ENCODE results near the gene RNF166. TPM values are rescaled to one million over a fixed set of nuclear protein-coding genes. Genes with fewer than 3 reads are reported as not detected.
A peak's percentile ranks its signal among the peaks of the same experiment; 100 is the strongest.

Gene RNF166
- total RNA-seq, 3 donors from 2014 or later (not counting 1 experiment from before 2014, with no cell fraction given), result 459 to 712 (median 501) TPM

DNA sequence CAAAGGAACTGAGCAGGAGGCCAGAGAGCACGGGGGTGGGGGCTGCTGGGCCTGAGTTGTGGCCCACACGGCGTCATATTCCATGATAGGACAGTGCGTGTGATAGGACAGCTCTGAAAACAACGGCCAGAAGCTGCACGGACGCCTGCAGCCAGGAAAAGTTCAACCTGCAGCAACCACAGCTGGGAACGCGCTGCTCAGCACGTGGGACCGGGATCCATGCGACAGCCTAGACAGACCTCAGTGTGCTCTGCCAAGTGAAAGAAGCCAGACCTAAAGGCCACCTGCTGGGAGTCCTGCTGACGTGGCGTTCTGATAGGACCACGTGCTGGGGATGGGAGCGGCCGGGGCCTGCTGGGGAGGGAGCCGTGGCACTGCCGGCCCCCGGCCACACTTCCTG lies 21.7 kb upstream of the RNF166 start:
- Mint-ChIP-seq H3K4me1 (peaks cover 0 to 5% of the 10 kb centered on the region in 2 donors), H3K27me3 (ENCODE audit: low read depth in 2 of 2) (no peaks in the 10 kb centered on the region), H3K36me3 (no peaks in the 10 kb centered on the region), H3K9me3 (no peaks in the 10 kb centered on the region), H3K4me3 (no peak overlapping the region), H3K27ac (no peak overlapping the region)
- TF ChIP-seq, protein P1, sequence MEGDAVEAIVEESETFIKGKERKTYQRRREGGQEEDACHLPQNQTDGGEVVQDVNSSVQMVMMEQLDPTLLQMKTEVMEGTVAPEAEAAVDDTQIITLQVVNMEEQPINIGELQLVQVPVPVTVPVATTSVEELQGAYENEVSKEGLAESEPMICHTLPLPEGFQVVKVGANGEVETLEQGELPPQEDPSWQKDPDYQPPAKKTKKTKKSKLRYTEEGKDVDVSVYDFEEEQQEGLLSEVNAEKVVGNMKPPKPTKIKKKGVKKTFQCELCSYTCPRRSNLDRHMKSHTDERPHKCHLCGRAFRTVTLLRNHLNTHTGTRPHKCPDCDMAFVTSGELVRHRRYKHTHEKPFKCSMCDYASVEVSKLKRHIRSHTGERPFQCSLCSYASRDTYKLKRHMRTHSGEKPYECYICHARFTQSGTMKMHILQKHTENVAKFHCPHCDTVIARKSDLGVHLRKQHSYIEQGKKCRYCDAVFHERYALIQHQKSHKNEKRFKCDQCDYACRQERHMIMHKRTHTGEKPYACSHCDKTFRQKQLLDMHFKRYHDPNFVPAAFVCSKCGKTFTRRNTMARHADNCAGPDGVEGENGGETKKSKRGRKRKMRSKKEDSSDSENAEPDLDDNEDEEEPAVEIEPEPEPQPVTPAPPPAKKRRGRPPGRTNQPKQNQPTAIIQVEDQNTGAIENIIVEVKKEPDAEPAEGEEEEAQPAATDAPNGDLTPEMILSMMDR (IDR thresholded peaks at IDR 0.05), result no peak
- Histone ChIP-seq H3K36me3 (ENCODE audit: control insufficient read depth, insufficient read depth, low read length) (peaks cover 65% of the 10 kb centered on the region), H3K4me1 (ENCODE audit: control insufficient read depth, insufficient read depth, low read length) (no peaks in the 10 kb centered on the region), H3K4me3 (ENCODE audit: low read length) (no peak overlapping the region), H3K27me3 (ENCODE audit: control insufficient read depth, insufficient read depth, low read length) (no peaks in the 10 kb centered on the region), H3K27ac (ENCODE audit: low read length) (no peak overlapping the region), H3K9me3 (ENCODE audit: control insufficient read depth, insufficient read depth, low read length) (no peaks in the 10 kb centered on the region)
- intact Hi-C loops (cut with micrococcal nuclease), result no loop called here
- DNase-seq (no peak), ATAC-seq (no peak)
- 95% methylated on average over 20 of the region's 20 CpGs for WGBS (ENCODE audit: insufficient coverage)

DNA sequence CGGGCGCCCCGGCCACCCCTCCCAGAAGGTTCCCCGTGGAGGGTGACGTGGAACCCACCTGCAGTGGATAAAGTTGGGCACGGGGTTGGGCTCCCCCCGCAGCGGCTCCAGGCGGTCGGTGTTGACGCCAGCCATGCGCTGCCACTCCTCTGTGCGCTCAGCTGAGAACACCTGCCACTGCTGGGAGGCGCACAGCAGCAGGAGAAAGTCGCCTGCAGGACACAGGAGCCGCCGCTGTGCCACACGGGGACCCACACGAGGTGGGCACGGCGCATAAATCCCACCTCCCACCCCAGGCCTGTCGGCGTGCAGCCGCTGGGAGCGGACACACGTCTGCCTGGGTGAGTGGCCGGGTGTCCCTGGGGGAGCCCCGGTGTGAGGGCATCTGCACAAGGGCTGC lies 20.8 kb upstream of the RNF166 start:
- no peak overlapping the region for H3K27ac Mint-ChIP-seq
- no peaks in the 10 kb centered on the region for H3K9me3 Mint-ChIP-seq
- H3K4me1 Mint-ChIP-seq, result peaks cover 0 to 5% of the 10 kb centered on the region in 2 donors
- Histone ChIP-seq H3K27ac (ENCODE audit: low read length) (no peak overlapping the region), H3K27me3 (ENCODE audit: control insufficient read depth, insufficient read depth, low read length) (no peaks in the 10 kb centered on the region), H3K36me3 (ENCODE audit: control insufficient read depth, insufficient read depth, low read length) (peaks cover 69% of the 10 kb centered on the region), H3K9me3 (ENCODE audit: control insufficient read depth, insufficient read depth, low read length) (no peaks in the 10 kb centered on the region), H3K4me3 (ENCODE audit: low read length) (no peak overlapping the region), H3K4me1 (ENCODE audit: control insufficient read depth, insufficient read depth, low read length) (no peaks in the 10 kb centered on the region)
- TF ChIP-seq, protein P1 (IDR thresholded peaks at IDR 0.05), result no peak
- intact Hi-C loops (cut with micrococcal nuclease), result no loop called here
- H3K27me3 Mint-ChIP-seq (ENCODE audit: low read depth in 2 of 2), result no peaks in the 10 kb centered on the region
- 97% methylated on average over 28 of the region's 28 CpGs for WGBS (ENCODE audit: insufficient coverage)
- H3K36me3 Mint-ChIP-seq, result no peaks in the 10 kb centered on the region
- DNase-seq, result no peak
- ATAC-seq, result no peak
- no peak overlapping the region for H3K4me3 Mint-ChIP-seq

DNA sequence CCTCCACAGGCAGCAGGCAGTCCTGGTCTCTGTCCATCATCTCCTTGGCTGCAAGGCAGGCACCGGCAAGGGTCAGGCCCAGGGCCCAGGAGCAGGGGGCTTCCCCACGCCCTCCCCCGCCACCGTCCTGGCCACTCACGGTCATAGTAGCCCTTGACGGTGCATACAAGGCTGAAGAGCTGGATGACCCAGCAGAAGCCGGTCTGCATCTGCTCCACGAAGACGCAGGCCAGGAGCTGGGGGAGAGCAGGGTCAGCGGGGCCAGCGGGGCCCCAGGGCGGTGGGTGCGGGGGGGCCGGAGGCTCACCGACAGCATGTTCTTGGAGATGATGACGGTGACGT lies 20.2 kb upstream of the RNF166 start:
- Histone ChIP-seq H3K4me3 (ENCODE audit: low read length) (no peak overlapping the region), H3K36me3 (ENCODE audit: control insufficient read depth, insufficient read depth, low read length) (peaks cover 69% of the 10 kb centered on the region), H3K27ac (ENCODE audit: low read length) (no peak overlapping the region), H3K4me1 (ENCODE audit: control insufficient read depth, insufficient read depth, low read length) (no peaks in the 10 kb centered on the region), H3K9me3 (ENCODE audit: control insufficient read depth, insufficient read depth, low read length) (no peaks in the 10 kb centered on the region), H3K27me3 (ENCODE audit: control insufficient read depth, insufficient read depth, low read length) (no peaks in the 10 kb centered on the region)
- TF ChIP-seq, protein P1 (IDR thresholded peaks at IDR 0.05), result no peak
- WGBS (ENCODE audit: insufficient coverage), result 94% methylated on average over 16 of the region's 17 CpGs
- DNase-seq (no peak), ATAC-seq (no peak)
- peaks cover 0 to 3% of the 10 kb centered on the region in 2 donors for H3K4me1 Mint-ChIP-seq
- no peaks in the 10 kb centered on the region for H3K27me3 Mint-ChIP-seq (ENCODE audit: low read depth in 2 of 2)
- intact Hi-C loops (cut with micrococcal nuclease), result no loop called here
- no peaks in the 10 kb centered on the region for H3K9me3 Mint-ChIP-seq
- H3K4me3 Mint-ChIP-seq, result no peak overlapping the region
- H3K27ac Mint-ChIP-seq, result no peak overlapping the region
- H3K36me3 Mint-ChIP-seq, result no peaks in the 10 kb centered on the region

DNA sequence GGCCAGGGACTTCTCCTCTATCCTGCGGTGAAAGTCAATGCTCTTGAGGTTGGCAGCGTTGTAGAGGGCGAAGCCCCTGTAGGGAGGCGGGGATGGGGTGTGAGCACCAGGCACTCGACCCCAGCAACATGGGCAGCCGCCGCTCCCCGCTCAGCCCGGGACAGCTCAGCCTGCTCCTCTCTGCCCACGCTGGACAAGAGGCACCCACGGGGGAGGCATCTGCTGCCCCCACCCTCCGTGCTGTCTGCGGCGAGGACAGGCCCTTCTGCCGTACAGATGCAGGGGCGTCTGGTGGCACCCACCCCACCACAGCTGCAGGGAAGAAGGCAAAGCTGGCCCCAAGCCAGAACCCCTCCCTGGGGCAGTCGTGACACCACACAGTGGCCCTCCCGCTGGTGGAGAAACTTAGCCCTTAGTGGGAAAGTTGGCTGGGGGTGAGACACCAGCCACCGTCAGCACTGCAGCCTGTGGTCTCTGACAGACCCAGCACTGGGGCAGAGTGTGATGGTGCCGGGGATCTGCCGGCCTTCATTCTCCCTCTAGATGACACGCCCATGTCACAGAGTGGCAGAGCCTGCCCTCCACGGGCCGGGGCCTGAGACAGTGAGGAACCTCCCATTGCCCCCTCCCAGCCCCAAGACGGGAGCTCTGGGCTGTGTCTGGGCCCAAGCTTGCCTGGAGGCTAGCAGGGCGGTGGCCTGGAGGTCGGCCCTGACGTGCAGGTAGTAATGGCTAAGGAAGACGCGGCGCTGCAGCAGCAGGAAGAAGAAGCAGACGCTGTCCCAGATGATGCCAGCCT lies 19.6 kb upstream of the RNF166 start:
- TF ChIP-seq, protein P1 (IDR thresholded peaks at IDR 0.05), result no peak
- no peak overlapping the region for H3K27ac ChIP-seq (ENCODE audit: low read length)
- no peaks in the 10 kb centered on the region for H3K9me3 ChIP-seq (ENCODE audit: control insufficient read depth, insufficient read depth, low read length)
- H3K27me3 Mint-ChIP-seq (ENCODE audit: low read depth in 2 of 2), result no peaks in the 10 kb centered on the region
- peaks cover 69% of the 10 kb centered on the region for H3K36me3 ChIP-seq (ENCODE audit: control insufficient read depth, insufficient read depth, low read length)
- no peak overlapping the region for H3K27ac Mint-ChIP-seq
- no peak for DNase-seq
- no peaks in the 10 kb centered on the region for H3K4me1 ChIP-seq (ENCODE audit: control insufficient read depth, insufficient read depth, low read length)
- H3K4me3 ChIP-seq (ENCODE audit: low read length), result no peak overlapping the region
- no peaks in the 10 kb centered on the region for H3K4me1 Mint-ChIP-seq
- 83% methylated on average over 32 of the region's 32 CpGs for WGBS (ENCODE audit: insufficient coverage)
- H3K9me3 Mint-ChIP-seq, result no peaks in the 10 kb centered on the region
- no peak overlapping the region for H3K4me3 Mint-ChIP-seq
- no peaks in the 10 kb centered on the region for H3K36me3 Mint-ChIP-seq
- H3K27me3 ChIP-seq (ENCODE audit: control insufficient read depth, insufficient read depth, low read length), result no peaks in the 10 kb centered on the region
- ATAC-seq, result peak in 2 of 3 donors; percentile 24 to 83
- intact Hi-C loops (cut with micrococcal nuclease), result no loop called here
